ENCODE measurements around the gene SCFD2. TPM values are rescaled to one million over a fixed set of nuclear protein-coding genes. Genes with fewer than 3 reads are reported as not detected.

The SCFD2 gene
- total RNA-seq, 1 experiment from 2014 or later, result 12.4 TPM

DNA sequence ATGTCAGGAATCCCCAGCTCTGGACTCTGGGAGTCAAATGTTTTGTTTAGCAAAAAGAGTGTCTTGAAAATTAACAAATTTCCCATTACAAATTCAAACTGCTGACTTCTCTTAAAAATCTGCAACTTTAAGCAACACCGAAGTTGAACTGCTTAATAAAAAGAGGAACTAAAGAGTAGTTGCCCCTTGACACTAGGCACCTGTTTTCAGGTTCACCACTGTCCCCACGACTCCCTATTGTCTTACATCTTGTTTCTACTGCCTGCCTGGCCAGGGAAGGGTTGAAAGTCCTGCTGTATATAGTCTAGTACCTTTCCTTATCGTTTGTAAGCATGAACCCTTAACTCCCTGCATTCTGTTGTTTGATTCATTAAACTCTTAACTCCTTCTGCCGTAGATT is 173.9 kb downstream of the SCFD2 start:
- POLR2A ChIA-PET, result no interaction called here
- no peak for TF ChIP-seq MYBL2 (CRISPR knock-in tag; IDR thresholded peaks at IDR 0.05)
- TF ChIP-seq GRHL2 (CRISPR knock-in tag; IDR thresholded peaks at IDR 0.05; ENCODE audit: insufficient replicate concordance, severe bottlenecking), result no peak
- TF ChIP-seq, protein P1, sequence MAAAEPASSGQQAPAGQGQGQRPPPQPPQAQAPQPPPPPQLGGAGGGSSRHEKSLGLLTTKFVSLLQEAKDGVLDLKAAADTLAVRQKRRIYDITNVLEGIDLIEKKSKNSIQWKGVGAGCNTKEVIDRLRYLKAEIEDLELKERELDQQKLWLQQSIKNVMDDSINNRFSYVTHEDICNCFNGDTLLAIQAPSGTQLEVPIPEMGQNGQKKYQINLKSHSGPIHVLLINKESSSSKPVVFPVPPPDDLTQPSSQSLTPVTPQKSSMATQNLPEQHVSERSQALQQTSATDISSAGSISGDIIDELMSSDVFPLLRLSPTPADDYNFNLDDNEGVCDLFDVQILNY (CRISPR knock-in tag; IDR thresholded peaks at IDR 0.05), result no peak
- TF ChIP-seq, protein P2, sequence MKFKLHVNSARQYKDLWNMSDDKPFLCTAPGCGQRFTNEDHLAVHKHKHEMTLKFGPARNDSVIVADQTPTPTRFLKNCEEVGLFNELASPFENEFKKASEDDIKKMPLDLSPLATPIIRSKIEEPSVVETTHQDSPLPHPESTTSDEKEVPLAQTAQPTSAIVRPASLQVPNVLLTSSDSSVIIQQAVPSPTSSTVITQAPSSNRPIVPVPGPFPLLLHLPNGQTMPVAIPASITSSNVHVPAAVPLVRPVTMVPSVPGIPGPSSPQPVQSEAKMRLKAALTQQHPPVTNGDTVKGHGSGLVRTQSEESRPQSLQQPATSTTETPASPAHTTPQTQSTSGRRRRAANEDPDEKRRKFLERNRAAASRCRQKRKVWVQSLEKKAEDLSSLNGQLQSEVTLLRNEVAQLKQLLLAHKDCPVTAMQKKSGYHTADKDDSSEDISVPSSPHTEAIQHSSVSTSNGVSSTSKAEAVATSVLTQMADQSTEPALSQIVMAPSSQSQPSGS (CRISPR knock-in tag; IDR thresholded peaks at IDR 0.05; ENCODE audit: borderline replicate concordance, low read depth), result no peak
- TF ChIP-seq ESRRA (CRISPR knock-in tag; IDR thresholded peaks at IDR 0.05; ENCODE audit: borderline replicate concordance), result no peak
- TF ChIP-seq, protein P3, sequence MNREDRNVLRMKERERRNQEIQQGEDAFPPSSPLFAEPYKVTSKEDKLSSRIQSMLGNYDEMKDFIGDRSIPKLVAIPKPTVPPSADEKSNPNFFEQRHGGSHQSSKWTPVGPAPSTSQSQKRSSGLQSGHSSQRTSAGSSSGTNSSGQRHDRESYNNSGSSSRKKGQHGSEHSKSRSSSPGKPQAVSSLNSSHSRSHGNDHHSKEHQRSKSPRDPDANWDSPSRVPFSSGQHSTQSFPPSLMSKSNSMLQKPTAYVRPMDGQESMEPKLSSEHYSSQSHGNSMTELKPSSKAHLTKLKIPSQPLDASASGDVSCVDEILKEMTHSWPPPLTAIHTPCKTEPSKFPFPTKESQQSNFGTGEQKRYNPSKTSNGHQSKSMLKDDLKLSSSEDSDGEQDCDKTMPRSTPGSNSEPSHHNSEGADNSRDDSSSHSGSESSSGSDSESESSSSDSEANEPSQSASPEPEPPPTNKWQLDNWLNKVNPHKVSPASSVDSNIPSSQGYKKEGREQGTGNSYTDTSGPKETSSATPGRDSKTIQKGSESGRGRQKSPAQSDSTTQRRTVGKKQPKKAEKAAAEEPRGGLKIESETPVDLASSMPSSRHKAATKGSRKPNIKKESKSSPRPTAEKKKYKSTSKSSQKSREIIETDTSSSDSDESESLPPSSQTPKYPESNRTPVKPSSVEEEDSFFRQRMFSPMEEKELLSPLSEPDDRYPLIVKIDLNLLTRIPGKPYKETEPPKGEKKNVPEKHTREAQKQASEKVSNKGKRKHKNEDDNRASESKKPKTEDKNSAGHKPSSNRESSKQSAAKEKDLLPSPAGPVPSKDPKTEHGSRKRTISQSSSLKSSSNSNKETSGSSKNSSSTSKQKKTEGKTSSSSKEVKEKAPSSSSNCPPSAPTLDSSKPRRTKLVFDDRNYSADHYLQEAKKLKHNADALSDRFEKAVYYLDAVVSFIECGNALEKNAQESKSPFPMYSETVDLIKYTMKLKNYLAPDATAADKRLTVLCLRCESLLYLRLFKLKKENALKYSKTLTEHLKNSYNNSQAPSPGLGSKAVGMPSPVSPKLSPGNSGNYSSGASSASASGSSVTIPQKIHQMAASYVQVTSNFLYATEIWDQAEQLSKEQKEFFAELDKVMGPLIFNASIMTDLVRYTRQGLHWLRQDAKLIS (CRISPR knock-in tag; IDR thresholded peaks at IDR 0.05; ENCODE audit: borderline replicate concordance), result no peak
- no peak for TF ChIP-seq EMX1 (CRISPR knock-in tag; IDR thresholded peaks at IDR 0.05)
- TF ChIP-seq, protein P4, sequence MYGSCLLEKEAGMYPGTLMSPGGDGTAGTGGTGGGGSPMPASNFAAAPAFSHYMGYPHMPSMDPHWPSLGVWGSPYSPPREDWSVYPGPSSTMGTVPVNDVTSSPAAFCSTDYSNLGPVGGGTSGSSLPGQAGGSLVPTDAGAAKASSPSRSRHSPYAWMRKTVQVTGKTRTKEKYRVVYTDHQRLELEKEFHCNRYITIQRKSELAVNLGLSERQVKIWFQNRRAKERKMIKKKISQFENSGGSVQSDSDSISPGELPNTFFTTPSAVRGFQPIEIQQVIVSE (CRISPR knock-in tag; IDR thresholded peaks at IDR 0.05; ENCODE audit: borderline replicate concordance), result no peak
- no peak for TF ChIP-seq NFATC4 (CRISPR knock-in tag; IDR thresholded peaks at IDR 0.05)
- TF ChIP-seq, protein P5, sequence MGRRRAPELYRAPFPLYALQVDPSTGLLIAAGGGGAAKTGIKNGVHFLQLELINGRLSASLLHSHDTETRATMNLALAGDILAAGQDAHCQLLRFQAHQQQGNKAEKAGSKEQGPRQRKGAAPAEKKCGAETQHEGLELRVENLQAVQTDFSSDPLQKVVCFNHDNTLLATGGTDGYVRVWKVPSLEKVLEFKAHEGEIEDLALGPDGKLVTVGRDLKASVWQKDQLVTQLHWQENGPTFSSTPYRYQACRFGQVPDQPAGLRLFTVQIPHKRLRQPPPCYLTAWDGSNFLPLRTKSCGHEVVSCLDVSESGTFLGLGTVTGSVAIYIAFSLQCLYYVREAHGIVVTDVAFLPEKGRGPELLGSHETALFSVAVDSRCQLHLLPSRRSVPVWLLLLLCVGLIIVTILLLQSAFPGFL (CRISPR knock-in tag; IDR thresholded peaks at IDR 0.05; ENCODE audit: borderline replicate concordance), result no peak
- TF ChIP-seq, protein P6, sequence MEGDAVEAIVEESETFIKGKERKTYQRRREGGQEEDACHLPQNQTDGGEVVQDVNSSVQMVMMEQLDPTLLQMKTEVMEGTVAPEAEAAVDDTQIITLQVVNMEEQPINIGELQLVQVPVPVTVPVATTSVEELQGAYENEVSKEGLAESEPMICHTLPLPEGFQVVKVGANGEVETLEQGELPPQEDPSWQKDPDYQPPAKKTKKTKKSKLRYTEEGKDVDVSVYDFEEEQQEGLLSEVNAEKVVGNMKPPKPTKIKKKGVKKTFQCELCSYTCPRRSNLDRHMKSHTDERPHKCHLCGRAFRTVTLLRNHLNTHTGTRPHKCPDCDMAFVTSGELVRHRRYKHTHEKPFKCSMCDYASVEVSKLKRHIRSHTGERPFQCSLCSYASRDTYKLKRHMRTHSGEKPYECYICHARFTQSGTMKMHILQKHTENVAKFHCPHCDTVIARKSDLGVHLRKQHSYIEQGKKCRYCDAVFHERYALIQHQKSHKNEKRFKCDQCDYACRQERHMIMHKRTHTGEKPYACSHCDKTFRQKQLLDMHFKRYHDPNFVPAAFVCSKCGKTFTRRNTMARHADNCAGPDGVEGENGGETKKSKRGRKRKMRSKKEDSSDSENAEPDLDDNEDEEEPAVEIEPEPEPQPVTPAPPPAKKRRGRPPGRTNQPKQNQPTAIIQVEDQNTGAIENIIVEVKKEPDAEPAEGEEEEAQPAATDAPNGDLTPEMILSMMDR (IDR thresholded peaks at IDR 0.05), result no peak
- no peak for TF ChIP-seq SOX15 (CRISPR knock-in tag; IDR thresholded peaks at IDR 0.05)

DNA sequence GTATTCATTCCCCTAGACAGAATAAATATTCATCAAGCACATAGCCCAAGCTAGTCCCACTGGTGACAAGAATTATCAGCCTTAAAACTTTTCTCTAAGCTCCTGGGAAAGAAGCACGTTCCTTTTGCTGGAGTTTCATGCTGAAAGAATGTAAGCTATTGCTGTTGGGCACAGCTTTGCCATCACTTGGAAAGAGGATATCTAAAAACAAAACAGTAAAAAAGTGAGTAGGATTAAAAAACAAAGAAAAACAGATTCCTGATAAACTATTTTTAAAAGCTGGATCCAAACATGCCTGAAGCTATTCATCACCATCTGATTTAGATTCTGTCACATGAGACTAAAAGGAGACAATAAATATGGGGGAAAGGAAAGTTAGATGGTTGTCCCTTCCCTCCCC is 176.8 kb downstream of the SCFD2 start:
- no peak for ATAC-seq
- TF ChIP-seq, protein P7, sequence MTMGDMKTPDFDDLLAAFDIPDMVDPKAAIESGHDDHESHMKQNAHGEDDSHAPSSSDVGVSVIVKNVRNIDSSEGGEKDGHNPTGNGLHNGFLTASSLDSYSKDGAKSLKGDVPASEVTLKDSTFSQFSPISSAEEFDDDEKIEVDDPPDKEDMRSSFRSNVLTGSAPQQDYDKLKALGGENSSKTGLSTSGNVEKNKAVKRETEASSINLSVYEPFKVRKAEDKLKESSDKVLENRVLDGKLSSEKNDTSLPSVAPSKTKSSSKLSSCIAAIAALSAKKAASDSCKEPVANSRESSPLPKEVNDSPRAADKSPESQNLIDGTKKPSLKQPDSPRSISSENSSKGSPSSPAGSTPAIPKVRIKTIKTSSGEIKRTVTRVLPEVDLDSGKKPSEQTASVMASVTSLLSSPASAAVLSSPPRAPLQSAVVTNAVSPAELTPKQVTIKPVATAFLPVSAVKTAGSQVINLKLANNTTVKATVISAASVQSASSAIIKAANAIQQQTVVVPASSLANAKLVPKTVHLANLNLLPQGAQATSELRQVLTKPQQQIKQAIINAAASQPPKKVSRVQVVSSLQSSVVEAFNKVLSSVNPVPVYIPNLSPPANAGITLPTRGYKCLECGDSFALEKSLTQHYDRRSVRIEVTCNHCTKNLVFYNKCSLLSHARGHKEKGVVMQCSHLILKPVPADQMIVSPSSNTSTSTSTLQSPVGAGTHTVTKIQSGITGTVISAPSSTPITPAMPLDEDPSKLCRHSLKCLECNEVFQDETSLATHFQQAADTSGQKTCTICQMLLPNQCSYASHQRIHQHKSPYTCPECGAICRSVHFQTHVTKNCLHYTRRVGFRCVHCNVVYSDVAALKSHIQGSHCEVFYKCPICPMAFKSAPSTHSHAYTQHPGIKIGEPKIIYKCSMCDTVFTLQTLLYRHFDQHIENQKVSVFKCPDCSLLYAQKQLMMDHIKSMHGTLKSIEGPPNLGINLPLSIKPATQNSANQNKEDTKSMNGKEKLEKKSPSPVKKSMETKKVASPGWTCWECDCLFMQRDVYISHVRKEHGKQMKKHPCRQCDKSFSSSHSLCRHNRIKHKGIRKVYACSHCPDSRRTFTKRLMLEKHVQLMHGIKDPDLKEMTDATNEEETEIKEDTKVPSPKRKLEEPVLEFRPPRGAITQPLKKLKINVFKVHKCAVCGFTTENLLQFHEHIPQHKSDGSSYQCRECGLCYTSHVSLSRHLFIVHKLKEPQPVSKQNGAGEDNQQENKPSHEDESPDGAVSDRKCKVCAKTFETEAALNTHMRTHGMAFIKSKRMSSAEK (CRISPR knock-in tag; IDR thresholded peaks at IDR 0.05; ENCODE audit: borderline replicate concordance), result no peak
- TF ChIP-seq, protein P8, sequence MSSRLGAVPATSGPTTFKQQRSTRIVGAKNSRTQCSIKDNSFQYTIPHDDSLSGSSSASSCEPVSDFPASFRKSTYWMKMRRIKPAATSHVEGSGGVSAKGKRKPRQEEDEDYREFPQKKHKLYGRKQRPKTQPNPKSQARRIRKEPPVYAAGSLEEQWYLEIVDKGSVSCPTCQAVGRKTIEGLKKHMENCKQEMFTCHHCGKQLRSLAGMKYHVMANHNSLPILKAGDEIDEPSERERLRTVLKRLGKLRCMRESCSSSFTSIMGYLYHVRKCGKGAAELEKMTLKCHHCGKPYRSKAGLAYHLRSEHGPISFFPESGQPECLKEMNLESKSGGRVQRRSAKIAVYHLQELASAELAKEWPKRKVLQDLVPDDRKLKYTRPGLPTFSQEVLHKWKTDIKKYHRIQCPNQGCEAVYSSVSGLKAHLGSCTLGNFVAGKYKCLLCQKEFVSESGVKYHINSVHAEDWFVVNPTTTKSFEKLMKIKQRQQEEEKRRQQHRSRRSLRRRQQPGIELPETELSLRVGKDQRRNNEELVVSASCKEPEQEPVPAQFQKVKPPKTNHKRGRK (CRISPR knock-in tag; IDR thresholded peaks at IDR 0.05; ENCODE audit: borderline replicate concordance), result no peak
- TF ChIP-seq OVOL2 (CRISPR knock-in tag; IDR thresholded peaks at IDR 0.05; ENCODE audit: borderline replicate concordance), result no peak
- TF ChIP-seq, protein P9, sequence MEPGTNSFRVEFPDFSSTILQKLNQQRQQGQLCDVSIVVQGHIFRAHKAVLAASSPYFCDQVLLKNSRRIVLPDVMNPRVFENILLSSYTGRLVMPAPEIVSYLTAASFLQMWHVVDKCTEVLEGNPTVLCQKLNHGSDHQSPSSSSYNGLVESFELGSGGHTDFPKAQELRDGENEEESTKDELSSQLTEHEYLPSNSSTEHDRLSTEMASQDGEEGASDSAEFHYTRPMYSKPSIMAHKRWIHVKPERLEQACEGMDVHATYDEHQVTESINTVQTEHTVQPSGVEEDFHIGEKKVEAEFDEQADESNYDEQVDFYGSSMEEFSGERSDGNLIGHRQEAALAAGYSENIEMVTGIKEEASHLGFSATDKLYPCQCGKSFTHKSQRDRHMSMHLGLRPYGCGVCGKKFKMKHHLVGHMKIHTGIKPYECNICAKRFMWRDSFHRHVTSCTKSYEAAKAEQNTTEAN (CRISPR knock-in tag; IDR thresholded peaks at IDR 0.05), result no peak

More for the DNA sequence above, 173.9 kb downstream of the SCFD2 start:
- no peak for DNase-seq (ENCODE audit: low spot score)
- Mint-ChIP-seq H3K36me3 (no peaks in the 10 kb centered on the region), H3K4me1 (0 out of 2 replicates have a peak, but pooled peaks cover 1% of the 10 kb centered on the region), H3K4me3 (no peak overlapping the region), H3K27ac (no peak overlapping the region), H3K27me3 (ENCODE audit: low read depth) (no peaks in the 10 kb centered on the region), H3K9me3 (no peaks in the 10 kb centered on the region)
- ATAC-seq, result no peak
- CTCF ChIA-PET, result no interaction called here

More for the DNA sequence above, 176.8 kb downstream of the SCFD2 start:
- ChIA-PET POLR2A (no interaction called here), CTCF (no interaction called here)
- H3K4me3 Mint-ChIP-seq, result no peak overlapping the region
- H3K27ac Mint-ChIP-seq, result no peak overlapping the region
- no peaks in the 10 kb centered on the region for H3K36me3 Mint-ChIP-seq
- H3K4me1 Mint-ChIP-seq, result no peaks in the 10 kb centered on the region
- H3K27me3 Mint-ChIP-seq (ENCODE audit: low read depth), result no peaks in the 10 kb centered on the region
- H3K9me3 Mint-ChIP-seq, result no peaks in the 10 kb centered on the region
- DNase-seq (ENCODE audit: low spot score), result no peak

Measured in WTC11 (cell line).